DOHH2 (cell line): ENCODE measurements around the gene RABL3.

Source experiments
- H3F3A ChIP-seq: fragments of 200-600 bp; sonication (generic), shearing (Covaris generic); 2 replicates; pipeline ENCODE4 v1.6.0; 2016; ENCODE audit warnings: antibody characterized with exemption, mild to moderate bottlenecking; ENCODE audit not compliant: control insufficient read depth, insufficient read depth
- H3K27ac ChIP-seq: fragments of 200-600 bp; sonication (generic); 2 replicates; pipeline ENCODE4 v1.5.1; 2014; ENCODE audit warnings: low read depth, mild to moderate bottlenecking, low read length, moderate library complexity
- H3K27me3 ChIP-seq: fragments of 200-600 bp; sonication (generic); 2 replicates; pipeline ENCODE4 v1.6.1; 2014; ENCODE audit warnings: mild to moderate bottlenecking, low read length, mixed read lengths; ENCODE audit not compliant: control insufficient read depth
- H3K36me3 ChIP-seq: fragments of 200-600 bp; sonication (generic); 2 replicates; pipeline ENCODE4 v1.6.1; 2014; ENCODE audit warnings: mild to moderate bottlenecking, low read length, moderate library complexity, mixed read lengths; ENCODE audit not compliant: control insufficient read depth
- H3K4me1 ChIP-seq: fragments of 200-600 bp; sonication (generic); 2 replicates; pipeline ENCODE4 v1.6.1; 2014; ENCODE audit warnings: mild to moderate bottlenecking, low read length, mixed read lengths; ENCODE audit not compliant: control insufficient read depth
- H3K4me2 ChIP-seq: fragments of 200-600 bp; sonication (generic); 2 replicates; pipeline ENCODE4 v1.6.0; 2014; ENCODE audit warnings: mild to moderate bottlenecking, low read length, moderate library complexity
- H3K4me3 ChIP-seq: fragments of 200-600 bp; sonication (generic); 2 replicates; pipeline ENCODE4 v1.5.1; 2014; ENCODE audit warnings: mild to moderate bottlenecking, low read length, mixed read lengths
- H3K79me2 ChIP-seq: fragments of 200-600 bp; sonication (generic); 2 replicates; pipeline ENCODE4 v1.6.1; 2014; ENCODE audit warnings: mild to moderate bottlenecking, low read length, mixed read lengths; ENCODE audit not compliant: control insufficient read depth
- H3K9me2 ChIP-seq: fragments of 200-600 bp; sonication (generic); replicated peaks from 2 replicates; pipeline ENCODE4 v1.6.1; 2014; ENCODE audit warnings: mild to moderate bottlenecking, low read length, mixed read lengths; ENCODE audit not compliant: control insufficient read depth
- H3K9me3 ChIP-seq: fragments of 200-600 bp; sonication (generic); 2 replicates; pipeline ENCODE4 v1.6.1; 2014; ENCODE audit warnings: antibody characterized with exemption, low read length, mixed read lengths; ENCODE audit not compliant: control insufficient read depth, insufficient read depth
- H4K20me1 ChIP-seq: fragments of 200-600 bp; sonication (generic); 2 replicates; pipeline ENCODE4 v1.6.0; 2014; ENCODE audit warnings: low read depth, mild to moderate bottlenecking, antibody characterized with exemption, low read length, moderate library complexity; ENCODE audit not compliant: control insufficient read depth, insufficient read depth
- EZH2phosphoT487 ChIP-seq: fragments of 200-600 bp; sonication (generic); IDR thresholded peaks from 2 replicates; pipeline ENCODE4 v1.6.1; 2017; ENCODE audit warnings: borderline replicate concordance, mild to moderate bottlenecking, antibody characterized with exemption, low read length, moderate library complexity, mixed read lengths
- TF ChIP-seq, protein P1 (sequence below): fragments of 200-600 bp; sonication (generic); IDR thresholded peaks from one replicate; pipeline ENCODE4 v1.5.1; 2014; ENCODE audit warnings: antibody characterized with exemption, mild to moderate bottlenecking, low read depth, low read length; ENCODE audit not compliant: poor library complexity, severe bottlenecking

Gene RABL3

DNA sequence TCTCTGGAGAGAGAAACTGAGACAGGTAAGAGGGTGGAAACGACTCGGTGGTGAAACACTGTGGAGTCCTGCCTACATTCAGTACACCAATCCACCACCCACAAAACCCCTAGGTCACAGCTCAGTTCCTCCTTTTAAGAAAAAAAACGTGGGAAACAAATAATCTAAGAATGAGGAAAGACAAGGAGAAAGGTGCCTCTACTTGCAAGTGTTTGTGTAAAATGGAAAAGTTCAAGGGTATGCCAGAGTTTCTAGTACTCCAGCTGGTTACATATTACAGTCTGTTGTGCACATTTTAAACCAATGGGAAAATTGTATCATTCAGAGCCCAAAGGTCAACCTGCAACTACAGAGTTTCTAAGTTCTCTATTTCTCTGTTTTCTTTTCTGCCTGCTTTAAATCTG lies 92.5 kb downstream of the RABL3 start:
- TF ChIP-seq EZH2phosphoT487 = no peak
- TF ChIP-seq, protein P1, sequence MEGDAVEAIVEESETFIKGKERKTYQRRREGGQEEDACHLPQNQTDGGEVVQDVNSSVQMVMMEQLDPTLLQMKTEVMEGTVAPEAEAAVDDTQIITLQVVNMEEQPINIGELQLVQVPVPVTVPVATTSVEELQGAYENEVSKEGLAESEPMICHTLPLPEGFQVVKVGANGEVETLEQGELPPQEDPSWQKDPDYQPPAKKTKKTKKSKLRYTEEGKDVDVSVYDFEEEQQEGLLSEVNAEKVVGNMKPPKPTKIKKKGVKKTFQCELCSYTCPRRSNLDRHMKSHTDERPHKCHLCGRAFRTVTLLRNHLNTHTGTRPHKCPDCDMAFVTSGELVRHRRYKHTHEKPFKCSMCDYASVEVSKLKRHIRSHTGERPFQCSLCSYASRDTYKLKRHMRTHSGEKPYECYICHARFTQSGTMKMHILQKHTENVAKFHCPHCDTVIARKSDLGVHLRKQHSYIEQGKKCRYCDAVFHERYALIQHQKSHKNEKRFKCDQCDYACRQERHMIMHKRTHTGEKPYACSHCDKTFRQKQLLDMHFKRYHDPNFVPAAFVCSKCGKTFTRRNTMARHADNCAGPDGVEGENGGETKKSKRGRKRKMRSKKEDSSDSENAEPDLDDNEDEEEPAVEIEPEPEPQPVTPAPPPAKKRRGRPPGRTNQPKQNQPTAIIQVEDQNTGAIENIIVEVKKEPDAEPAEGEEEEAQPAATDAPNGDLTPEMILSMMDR = no peak
- Histone ChIP-seq H3K27me3 (peaks cover 4% of the 10 kb centered on the region; the same call in 1 of the 2 replicates), H3K4me2 (no peak overlapping the region), H3K27ac (no peak overlapping the region), H4K20me1 (no peaks in the 10 kb centered on the region), H3K4me3 (no peak overlapping the region), H3K4me1 (no peaks in the 10 kb centered on the region), H3K79me2 (no peaks in the 10 kb centered on the region), H3K9me3 (no peaks in the 10 kb centered on the region), H3F3A (no peaks in the 10 kb centered on the region), H3K36me3 (no peaks in the 10 kb centered on the region), H3K9me2 (no peaks in the 10 kb centered on the region)

DNA sequence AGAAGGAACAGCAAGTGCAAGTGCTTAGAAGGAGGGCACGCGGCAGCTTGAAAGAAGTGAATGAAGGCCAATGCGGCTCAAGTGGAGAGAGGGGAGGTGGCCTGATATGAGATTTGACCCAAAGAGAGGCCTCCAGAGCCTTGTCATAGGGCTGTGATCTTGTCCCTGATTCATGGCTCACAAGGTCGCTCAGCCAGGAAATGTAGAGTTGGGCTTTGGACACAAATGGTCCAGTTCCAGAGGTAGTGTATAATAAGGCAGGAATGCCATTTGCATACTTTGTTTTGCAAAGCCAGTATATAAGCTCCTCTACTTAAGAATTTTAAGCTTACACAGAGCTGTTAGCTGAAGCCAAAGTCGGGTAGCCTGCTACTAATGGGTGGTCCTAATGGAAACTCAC lies 94.0 kb downstream of the RABL3 start:
- H3F3A ChIP-seq = no peaks in the 10 kb centered on the region
- no peaks in the 10 kb centered on the region for H3K9me3 ChIP-seq
- no peak overlapping the region for H3K27ac ChIP-seq
- H3K4me1 ChIP-seq = no peaks in the 10 kb centered on the region
- H4K20me1 ChIP-seq = no peaks in the 10 kb centered on the region
- no peaks in the 10 kb centered on the region for H3K79me2 ChIP-seq
- no peak overlapping the region for H3K4me2 ChIP-seq
- no peak overlapping the region for H3K4me3 ChIP-seq
- no peaks in the 10 kb centered on the region for H3K9me2 ChIP-seq
- TF ChIP-seq, protein P1 = no peak
- no peak for TF ChIP-seq EZH2phosphoT487
- H3K27me3 ChIP-seq = peaks cover 4% of the 10 kb centered on the region; the same call in 1 of the 2 replicates
- no peaks in the 10 kb centered on the region for H3K36me3 ChIP-seq

DNA sequence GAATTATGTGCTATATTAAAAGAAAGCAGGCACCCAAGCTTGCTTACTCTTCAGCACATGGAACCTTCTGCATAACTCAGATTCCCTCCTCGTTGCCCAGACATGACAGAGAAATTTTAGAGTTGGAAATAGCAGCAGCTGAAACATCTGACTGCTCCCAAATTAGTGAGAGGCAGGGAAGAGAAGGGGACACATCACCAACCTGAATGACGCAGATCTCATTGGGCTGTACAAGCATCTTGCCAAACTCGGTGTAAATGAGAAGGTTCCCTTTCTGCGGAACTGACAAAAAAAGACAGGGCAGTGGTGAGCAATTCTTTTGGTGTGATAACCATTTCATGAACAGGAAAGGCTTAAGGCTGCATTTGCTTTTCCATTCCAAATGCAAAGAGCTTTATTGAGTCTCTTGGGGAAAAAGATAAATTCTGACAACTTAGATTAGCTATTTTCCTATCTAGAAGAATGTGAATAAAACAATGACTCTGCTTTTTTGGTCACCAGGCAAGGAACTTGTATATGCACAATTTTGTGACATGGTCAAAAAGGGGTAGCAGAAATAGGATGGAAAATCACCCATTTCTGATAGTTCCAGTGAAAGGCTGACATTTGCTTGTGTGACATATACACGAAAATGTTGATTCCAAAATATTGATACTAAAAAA lies 95.4 kb downstream of the RABL3 start:
- no peaks in the 10 kb centered on the region for H3K9me2 ChIP-seq
- H3K36me3 ChIP-seq = no peaks in the 10 kb centered on the region
- H3K4me3 ChIP-seq = no peak overlapping the region
- H3K4me1 ChIP-seq = no peaks in the 10 kb centered on the region
- H3K79me2 ChIP-seq = no peaks in the 10 kb centered on the region
- no peak for TF ChIP-seq EZH2phosphoT487
- TF ChIP-seq, protein P1 = no peak
- H3F3A ChIP-seq = no peaks in the 10 kb centered on the region
- H4K20me1 ChIP-seq = no peaks in the 10 kb centered on the region
- H3K4me2 ChIP-seq = no peak overlapping the region
- no peaks in the 10 kb centered on the region for H3K9me3 ChIP-seq
- H3K27me3 ChIP-seq = peaks cover 4% of the 10 kb centered on the region; the same call in 1 of the 2 replicates
- no peak overlapping the region for H3K27ac ChIP-seq
